Endothelial cell (in vitro differentiated cells): ENCODE data around the gene OTOG. TPM values are rescaled to one million over a fixed set of nuclear protein-coding genes. Genes with fewer than 3 reads are reported as not detected.
A peak's percentile ranks its signal among the peaks of the same experiment; 100 is the strongest.

Source experiments
- DNase-seq: peaks from one replicate; pipeline ENCODE4 v3.0.0; 2021; ENCODE audit warnings: low spot score
- H3K27ac Mint-ChIP-seq: one replicate; pipeline ENCODE4 v1.8.0; 2021; ENCODE audit warnings: mixed read lengths, inconsistent platforms; ENCODE audit not compliant: unreplicated experiment
- H3K27me3 Mint-ChIP-seq: one replicate; pipeline ENCODE4 v1.8.0; 2021; ENCODE audit warnings: mild to moderate bottlenecking, moderate library complexity, mixed read lengths, inconsistent platforms; ENCODE audit not compliant: unreplicated experiment
- H3K36me3 Mint-ChIP-seq: one replicate; pipeline ENCODE4 v1.8.0; 2021; ENCODE audit warnings: mild to moderate bottlenecking, low read depth, mixed read lengths, inconsistent platforms; ENCODE audit not compliant: unreplicated experiment
- H3K4me1 Mint-ChIP-seq: one replicate; pipeline ENCODE4 v1.8.0; 2021; ENCODE audit warnings: mild to moderate bottlenecking, mixed read lengths, inconsistent platforms; ENCODE audit not compliant: unreplicated experiment
- H3K4me3 Mint-ChIP-seq: one replicate; pipeline ENCODE4 v1.8.0; 2021; ENCODE audit warnings: mild to moderate bottlenecking, mixed read lengths, inconsistent platforms; ENCODE audit not compliant: unreplicated experiment
- H3K9me3 Mint-ChIP-seq: one replicate; pipeline ENCODE4 v1.8.0; 2021; ENCODE audit warnings: mixed read lengths, inconsistent platforms; ENCODE audit not compliant: unreplicated experiment
- total RNA-seq: library from RNA; stranded (reverse); fragmentation: NEBNext Ultra II Directional; extraction: Animal tissue kit (Norgen Biotek cat#: 25700); gene quantifications from one replicate; pipeline ENCODE4 v1.2.1, GENCODE V29; 2021; ENCODE audit not compliant: unreplicated experiment
- TF ChIP-seq, protein P1 (sequence below): fragments of 200-600 bp; sonication (generic); IDR thresholded peaks from one replicate; pipeline ENCODE4 v1.5.0; 2021; ENCODE audit warnings: antibody characterized with exemption; ENCODE audit not compliant: unreplicated experiment

OTOG gene
- total RNA-seq, 1 donor from 2014 or later, result 0.13 TPM

DNA sequence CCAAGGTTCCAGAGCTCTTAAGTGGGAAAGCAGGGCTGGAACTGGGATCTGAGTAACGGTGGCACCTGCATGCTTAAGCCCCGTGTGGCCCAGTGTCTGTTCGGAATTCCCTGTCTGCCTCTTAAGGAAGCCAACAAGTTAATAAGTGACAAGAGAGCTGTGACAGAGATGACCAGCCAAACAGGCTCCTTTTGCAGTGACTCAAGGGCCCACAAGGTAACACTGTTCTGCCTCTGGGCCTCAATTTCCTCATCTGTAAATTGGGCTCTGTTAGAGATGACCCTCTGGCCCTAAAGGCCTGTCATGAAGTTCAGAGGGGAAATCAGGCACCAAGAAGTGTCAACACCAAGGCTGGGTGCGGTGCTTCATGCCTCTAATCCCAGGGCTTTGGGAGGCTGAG lies 21.5 kb upstream of the OTOG start:
- H3K27ac Mint-ChIP-seq, result no peak overlapping the region
- H3K4me3 Mint-ChIP-seq, result no peak overlapping the region
- no peak for DNase-seq
- no peaks in the 10 kb centered on the region for H3K36me3 Mint-ChIP-seq
- TF ChIP-seq, protein P1, sequence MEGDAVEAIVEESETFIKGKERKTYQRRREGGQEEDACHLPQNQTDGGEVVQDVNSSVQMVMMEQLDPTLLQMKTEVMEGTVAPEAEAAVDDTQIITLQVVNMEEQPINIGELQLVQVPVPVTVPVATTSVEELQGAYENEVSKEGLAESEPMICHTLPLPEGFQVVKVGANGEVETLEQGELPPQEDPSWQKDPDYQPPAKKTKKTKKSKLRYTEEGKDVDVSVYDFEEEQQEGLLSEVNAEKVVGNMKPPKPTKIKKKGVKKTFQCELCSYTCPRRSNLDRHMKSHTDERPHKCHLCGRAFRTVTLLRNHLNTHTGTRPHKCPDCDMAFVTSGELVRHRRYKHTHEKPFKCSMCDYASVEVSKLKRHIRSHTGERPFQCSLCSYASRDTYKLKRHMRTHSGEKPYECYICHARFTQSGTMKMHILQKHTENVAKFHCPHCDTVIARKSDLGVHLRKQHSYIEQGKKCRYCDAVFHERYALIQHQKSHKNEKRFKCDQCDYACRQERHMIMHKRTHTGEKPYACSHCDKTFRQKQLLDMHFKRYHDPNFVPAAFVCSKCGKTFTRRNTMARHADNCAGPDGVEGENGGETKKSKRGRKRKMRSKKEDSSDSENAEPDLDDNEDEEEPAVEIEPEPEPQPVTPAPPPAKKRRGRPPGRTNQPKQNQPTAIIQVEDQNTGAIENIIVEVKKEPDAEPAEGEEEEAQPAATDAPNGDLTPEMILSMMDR, result no peak
- H3K9me3 Mint-ChIP-seq, result no peaks in the 10 kb centered on the region
- no peaks in the 10 kb centered on the region for H3K4me1 Mint-ChIP-seq
- peaks cover 2% of the 10 kb centered on the region for H3K27me3 Mint-ChIP-seq

DNA sequence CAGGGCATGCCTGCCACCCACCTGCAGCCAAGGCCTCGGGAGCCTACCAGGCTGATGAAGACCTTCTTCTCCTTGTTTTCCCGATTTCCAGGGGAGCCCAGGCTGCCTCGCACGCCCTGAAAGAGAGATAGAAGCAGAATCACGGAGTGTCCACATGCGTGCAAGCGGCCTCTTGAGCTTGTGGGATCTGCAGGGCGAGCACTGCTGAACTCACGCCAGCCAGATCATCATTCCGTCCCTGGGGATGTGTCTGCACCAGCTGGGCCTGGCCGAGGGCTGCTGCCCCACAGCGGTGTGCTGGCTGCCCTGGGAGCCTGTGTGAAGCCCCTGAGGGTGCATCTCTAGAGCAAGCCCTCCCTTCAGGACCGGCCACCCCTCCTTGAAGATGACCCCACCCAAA lies 20.7 kb upstream of the OTOG start:
- no peaks in the 10 kb centered on the region for H3K9me3 Mint-ChIP-seq

DNA sequence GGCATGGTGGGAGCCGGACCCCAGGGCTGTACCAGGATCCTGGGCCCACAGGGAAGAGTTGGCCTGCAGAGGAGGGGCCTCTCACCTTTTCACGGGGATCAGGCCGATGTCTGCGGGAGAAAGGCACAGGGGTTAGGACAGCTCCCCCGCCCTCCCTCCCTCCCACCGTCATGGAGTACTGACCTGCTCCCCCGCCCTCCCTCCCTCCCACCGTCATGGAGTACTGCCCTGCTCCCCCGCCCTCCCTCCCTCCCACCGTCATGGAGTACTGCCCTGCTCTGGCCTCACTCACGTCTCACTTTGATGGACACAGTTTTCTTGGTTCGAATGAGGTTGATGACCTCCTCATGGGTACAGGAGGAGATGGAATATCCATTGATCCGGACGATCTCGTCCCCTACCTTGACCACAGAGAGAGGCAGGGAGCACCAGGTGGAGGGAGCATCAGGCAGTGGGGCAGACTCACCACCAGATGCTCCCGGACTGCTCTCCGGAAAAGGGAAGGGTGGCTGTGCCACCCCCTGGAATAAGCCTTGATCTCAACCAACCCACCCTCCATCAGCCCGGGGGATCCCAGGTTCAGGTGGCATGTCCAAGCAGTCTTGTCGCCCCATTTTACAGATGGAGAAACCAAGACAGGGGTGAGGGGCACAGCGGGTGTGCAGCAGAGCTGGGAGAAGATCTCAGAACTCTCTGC lies 20.0 kb upstream of the OTOG start:
- Mint-ChIP-seq H3K27ac (no peak overlapping the region), H3K9me3 (no peaks in the 10 kb centered on the region), H3K36me3 (no peaks in the 10 kb centered on the region), H3K4me1 (peaks cover 3% of the 10 kb centered on the region), H3K27me3 (peaks cover 6% of the 10 kb centered on the region), H3K4me3 (no peak overlapping the region)
- DNase-seq, result no peak
- TF ChIP-seq, protein P1, result no peak

More for the DNA sequence above, 20.7 kb upstream of the OTOG start:
- H3K27me3 Mint-ChIP-seq, result peaks cover 2% of the 10 kb centered on the region
- TF ChIP-seq, protein P1, result no peak
- H3K36me3 Mint-ChIP-seq, result no peaks in the 10 kb centered on the region
- H3K4me3 Mint-ChIP-seq, result no peak overlapping the region
- H3K27ac Mint-ChIP-seq, result no peak overlapping the region
- no peak for DNase-seq
- H3K4me1 Mint-ChIP-seq, result no peaks in the 10 kb centered on the region

DNA sequence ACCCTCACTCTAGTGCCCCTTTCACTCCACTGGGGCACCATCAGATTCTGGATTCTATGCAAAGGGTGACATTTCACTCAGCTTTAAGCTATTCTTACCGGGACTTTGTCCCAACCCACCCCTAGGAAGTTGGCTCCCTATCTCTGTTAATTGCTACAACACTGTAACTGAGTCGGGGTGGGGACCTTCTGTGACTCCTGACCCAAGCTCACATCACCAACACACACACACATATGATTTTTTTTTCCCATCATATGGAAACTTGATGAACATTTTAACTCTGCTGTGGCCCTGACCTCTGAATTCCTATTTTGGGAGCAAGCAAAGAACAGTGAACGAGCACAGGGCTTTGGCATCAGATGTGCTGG lies 19.4 kb upstream of the OTOG start:
- H3K4me3 Mint-ChIP-seq, result no peak overlapping the region
- DNase-seq, result no peak
- TF ChIP-seq, protein P1, result no peak
- H3K36me3 Mint-ChIP-seq, result no peaks in the 10 kb centered on the region
- H3K9me3 Mint-ChIP-seq, result no peaks in the 10 kb centered on the region
- H3K27ac Mint-ChIP-seq, result no peak overlapping the region
- H3K27me3 Mint-ChIP-seq, result peaks cover 6% of the 10 kb centered on the region
- H3K4me1 Mint-ChIP-seq, result peaks cover 3% of the 10 kb centered on the region

DNA sequence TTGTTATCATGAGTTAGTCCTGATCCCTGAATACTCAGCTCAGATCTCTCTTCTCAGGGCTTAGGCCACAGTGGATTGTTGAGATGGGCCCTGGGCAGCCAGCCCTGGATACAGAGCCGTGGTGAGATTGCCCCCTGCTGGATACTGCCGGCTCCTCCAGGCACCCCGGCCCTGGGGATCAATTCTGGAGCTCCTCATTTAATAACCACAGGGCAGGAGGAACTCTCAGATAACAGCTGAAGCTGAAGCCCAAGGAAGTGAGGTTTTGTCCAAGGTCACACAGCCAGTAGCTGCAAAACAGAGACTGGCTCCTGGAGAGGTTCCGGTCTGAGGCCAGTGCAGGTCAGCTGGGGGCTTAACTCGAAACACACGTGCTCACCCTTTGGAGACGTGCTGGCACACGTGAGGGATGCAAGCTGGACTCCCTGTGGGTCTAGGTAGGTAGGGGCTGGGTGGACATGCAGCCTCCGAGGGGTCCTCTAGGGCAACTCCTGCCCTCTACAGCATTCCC lies 18.8 kb upstream of the OTOG start:
- H3K4me1 Mint-ChIP-seq, result peaks cover 3% of the 10 kb centered on the region
- no peaks in the 10 kb centered on the region for H3K9me3 Mint-ChIP-seq
- H3K27me3 Mint-ChIP-seq, result peaks cover 6% of the 10 kb centered on the region
- no peak overlapping the region for H3K27ac Mint-ChIP-seq
- no peaks in the 10 kb centered on the region for H3K36me3 Mint-ChIP-seq
- H3K4me3 Mint-ChIP-seq, result no peak overlapping the region
- TF ChIP-seq, protein P1, result peak; percentile 76
- peak; percentile 84 for DNase-seq
